LoVo (cell line): ENCODE data around the gene ADAM11.

Experiments used
- DNase-seq: peaks from one replicate; pipeline ENCODE4 v3.0.0-alpha.2; 2016; ENCODE audit warnings: low spot score

The ADAM11 gene

GRCh38 chr17:44757918-44758413 is 822 bp upstream of the ADAM11 start:
- DNase-seq = no peak

- DNase-seq = no peak
Observed at GRCh38 chr17:44759086-44759915, 513 bp downstream of the ADAM11 start.

- DNase-seq = no peak
Observed at GRCh38 chr17:44759916-44760243, 1.1 kb downstream of the ADAM11 start.

GRCh38 chr17:44760474-44761308 is 1.9 kb downstream of the ADAM11 start:
- no peak for DNase-seq

GRCh38 chr17:44761932-44762810 is 3.4 kb downstream of the ADAM11 start:
- DNase-seq = no peak

GRCh38 chr17:44763170-44763569 is 4.4 kb downstream of the ADAM11 start:
- no peak for DNase-seq

- DNase-seq = no peak
Observed at GRCh38 chr17:44765965-44766364, 7.2 kb downstream of the ADAM11 start.

- DNase-seq = no peak
Observed at GRCh38 chr17:44766409-44767038, 7.7 kb downstream of the ADAM11 start.

- DNase-seq = no peak
Observed at GRCh38 chr17:44767493-44767892, 8.7 kb downstream of the ADAM11 start.

- DNase-seq = no peak
Observed at GRCh38 chr17:44768505-44769142, 9.8 kb downstream of the ADAM11 start.

GRCh38 chr17:44769230-44769629 is 10.4 kb downstream of the ADAM11 start:
- DNase-seq = no peak

- DNase-seq = no peak
Observed at GRCh38 chr17:44769647-44770084, 10.9 kb downstream of the ADAM11 start.

- DNase-seq = no peak
Observed at GRCh38 chr17:44770166-44770925, 11.6 kb downstream of the ADAM11 start.

- DNase-seq = no peak
Observed at GRCh38 chr17:44772308-44773045, 13.7 kb downstream of the ADAM11 start.

- no peak for DNase-seq
Observed at GRCh38 chr17:44773140-44773539, 14.4 kb downstream of the ADAM11 start.

GRCh38 chr17:44774271-44775135 is 15.7 kb downstream of the ADAM11 start:
- DNase-seq = peak; percentile 85

- peak; percentile 11 for DNase-seq
Observed at GRCh38 chr17:44775136-44775837, 16.5 kb downstream of the ADAM11 start.
